DND-41 (cell line): ENCODE data around the gene C3orf18.

ENCODE experiments used
- CTCF ChIP-seq: IDR thresholded peaks from 2 replicates; pipeline ENCODE4 v1.5.1; 2012; ENCODE audit warnings: borderline replicate concordance, low read length, moderate library complexity, mild to moderate bottlenecking; ENCODE audit not compliant: poor library complexity, severe bottlenecking; ENCODE audit errors: extremely low read depth
- EZH2 ChIP-seq: IDR thresholded peaks from 3 replicates; pipeline ENCODE4 v1.6.1; 2012; ENCODE audit warnings: borderline replicate concordance, low read depth, mild to moderate bottlenecking, moderate library complexity, low read length, inconsistent platforms; ENCODE audit not compliant: severe bottlenecking

DNA sequence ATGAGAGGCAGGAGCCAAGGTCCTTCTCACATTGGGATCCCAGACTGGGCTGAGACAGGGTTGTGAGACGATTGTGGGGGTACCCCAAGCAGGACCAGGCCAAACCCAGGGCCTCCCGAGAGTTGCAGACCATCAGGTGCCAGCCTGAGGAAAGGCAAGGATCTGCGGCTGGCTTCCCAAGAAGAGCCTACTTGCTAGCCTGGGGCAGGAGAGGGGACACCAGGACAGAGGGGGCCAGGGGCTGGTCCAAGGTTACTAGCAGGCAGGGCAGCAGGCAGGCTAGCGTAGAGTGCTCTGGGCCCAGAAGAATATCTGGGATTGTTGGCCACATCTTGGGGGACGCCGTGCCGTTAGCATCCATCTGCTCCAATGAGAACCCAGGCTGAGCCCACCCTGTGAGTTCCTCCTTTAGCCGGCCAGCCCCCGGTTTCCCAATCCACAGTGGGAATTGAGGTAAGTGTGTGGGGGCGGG lies 43.5 kb upstream of the C3orf18 start:
- no peak for TF ChIP-seq CTCF
- no peak for TF ChIP-seq EZH2
